Fibroblast of skin of back (primary cell): Measurements from ENCODE around the gene ERVV-1. TPM values are rescaled to one million over a fixed set of nuclear protein-coding genes. Genes with fewer than 3 reads are reported as not detected.
"Not testable (repeated sequence)": the region's sequence is repeated elsewhere in the genome, so short reads cannot be mapped to it uniquely, and the experiment has no call there.

Experiments
- DNase-seq: peaks from one replicate; pipeline ENCODE4 v3.0.0-alpha.2; 2013
- polyA plus RNA-seq, 2 experiments: library from polyadenylated mRNA; unstranded; fragments of 120-200 nt; gene quantifications; one replicate each; pipeline ENCODE4 v1.2.1, GENCODE V29; 2013; ENCODE audit not compliant: insufficient read length in 2 of 2

The ERVV-1 gene
- not detected for polyA plus RNA-seq (2013, experiment 1 of 2; ENCODE audit: insufficient read length)
- polyA plus RNA-seq (2013, experiment 2 of 2; ENCODE audit: insufficient read length), result not detected

GRCh38 chr19:53013621-53014020 lies at the start of gene ERVV-1:
ERVV-1 (plus strand) TSS chr19:53013921; CDS start chr19:53014091, 170 bp downstream.
- no peak for DNase-seq

- DNase-seq, result no peak
Observed at GRCh38 chr19:52967772-52968171, 45.9 kb upstream of the ERVV-1 start.

- DNase-seq, result no peak
Observed at GRCh38 chr19:52981329-52981728, 32.4 kb upstream of the ERVV-1 start.

- DNase-seq, result not testable (repeated sequence)
Observed at GRCh38 chr19:52983167-52983566, 30.6 kb upstream of the ERVV-1 start.

GRCh38 chr19:52987221-52987620 lies 26.5 kb upstream of the ERVV-1 start:
- no peak for DNase-seq

- DNase-seq, result no peak
Observed at GRCh38 chr19:52988506-52988905, 25.2 kb upstream of the ERVV-1 start.

GRCh38 chr19:52990759-52991418 lies 22.8 kb upstream of the ERVV-1 start:
- DNase-seq, result peak; percentile 1

- DNase-seq, result peak; percentile 91
Observed at GRCh38 chr19:52991484-52991883, 22.2 kb upstream of the ERVV-1 start.

- DNase-seq, result peak; percentile 2
Observed at GRCh38 chr19:52992109-52993004, 21.4 kb upstream of the ERVV-1 start.

GRCh38 chr19:52993342-52994178 lies 20.2 kb upstream of the ERVV-1 start:
- DNase-seq, result peak; percentile 82

- no peak for DNase-seq
Observed at GRCh38 chr19:52995711-52996110, 18.0 kb upstream of the ERVV-1 start.

GRCh38 chr19:52997975-52998374 lies 15.7 kb upstream of the ERVV-1 start:
- no peak for DNase-seq

- no peak for DNase-seq
Observed at GRCh38 chr19:53002479-53002878, 11.2 kb upstream of the ERVV-1 start.

- DNase-seq, result no peak
Observed at GRCh38 chr19:53004242-53004641, 9.5 kb upstream of the ERVV-1 start.

- no peak for DNase-seq
Observed at GRCh38 chr19:53007200-53007599, 6.5 kb upstream of the ERVV-1 start.

- DNase-seq, result no peak
Observed at GRCh38 chr19:53007606-53008005, 6.1 kb upstream of the ERVV-1 start.

GRCh38 chr19:53008061-53008778 lies 5.5 kb upstream of the ERVV-1 start:
- no peak for DNase-seq

- DNase-seq, result no peak
Observed at GRCh38 chr19:53010494-53010893, 3.2 kb upstream of the ERVV-1 start.

- DNase-seq, result no peak
Observed at GRCh38 chr19:53012006-53012405, 1.7 kb upstream of the ERVV-1 start.

- no peak for DNase-seq
Observed at GRCh38 chr19:53015159-53015558, 1.4 kb downstream of the ERVV-1 start.

GRCh38 chr19:53015730-53016129 lies 2.0 kb downstream of the ERVV-1 start:
- no peak for DNase-seq

GRCh38 chr19:53019684-53020083 lies 6.0 kb downstream of the ERVV-1 start:
- DNase-seq, result no peak
